Activated effector memory CD4-positive, alpha-beta T cell treated with anti-CD3 and anti-CD28 coated beads, Interleukin-2, amount 50 U/mL, for 16 hours (primary cell): ENCODE measurements around the gene C10orf143.

Experiments
- DNase-seq: peaks from one replicate; pipeline ENCODE4 v3.0.0-alpha.2; 2020

Gene C10orf143

GRCh38 chr10:130027716-130028464, 82.7 kb downstream of the C10orf143 start:
- DNase-seq, result peak; percentile 58

GRCh38 chr10:130026670-130027456, 83.8 kb downstream of the C10orf143 start:
- DNase-seq, result peak; percentile 56

GRCh38 chr10:130025811-130026485, 84.7 kb downstream of the C10orf143 start:
- DNase-seq, result peak; percentile 44

GRCh38 chr10:130025326-130025725, 85.3 kb downstream of the C10orf143 start:
- DNase-seq, result peak; percentile 19

- DNase-seq, result peak; percentile 28
Measured at GRCh38 chr10:130024779-130025325, 85.8 kb downstream of the C10orf143 start.

GRCh38 chr10:130024326-130024725, 86.3 kb downstream of the C10orf143 start:
- DNase-seq, result peak; percentile 17

- no peak for DNase-seq
Measured at GRCh38 chr10:130023454-130024230, 87.0 kb downstream of the C10orf143 start.

- no peak for DNase-seq
Measured at GRCh38 chr10:130022511-130023299, 87.9 kb downstream of the C10orf143 start.

GRCh38 chr10:130022086-130022485, 88.5 kb downstream of the C10orf143 start:
- no peak for DNase-seq

GRCh38 chr10:130021383-130021950, 89.2 kb downstream of the C10orf143 start:
- no peak for DNase-seq

- DNase-seq, result no peak
Measured at GRCh38 chr10:130020651-130021382, 89.8 kb downstream of the C10orf143 start.

GRCh38 chr10:130018730-130019185, 91.9 kb downstream of the C10orf143 start:
- DNase-seq, result no peak

GRCh38 chr10:130018265-130018664, 92.4 kb downstream of the C10orf143 start:
- DNase-seq, result no peak

- no peak for DNase-seq
Measured at GRCh38 chr10:130017631-130018022, 93.0 kb downstream of the C10orf143 start.

- no peak for DNase-seq
Measured at GRCh38 chr10:130016993-130017630, 93.5 kb downstream of the C10orf143 start.

GRCh38 chr10:130016095-130016494, 94.5 kb downstream of the C10orf143 start:
- no peak for DNase-seq

- DNase-seq, result no peak
Measured at GRCh38 chr10:130015075-130015695, 95.4 kb downstream of the C10orf143 start.

- DNase-seq, result no peak
Measured at GRCh38 chr10:130014263-130015074, 96.2 kb downstream of the C10orf143 start.
